Panc1 (cell line): ENCODE measurements around the gene JPH3. TPM values are rescaled to one million over a fixed set of nuclear protein-coding genes. Genes with fewer than 3 reads are reported as not detected.
A peak's percentile ranks its signal among the peaks of the same experiment; 100 is the strongest.

Experiments used
- ATAC-seq: fragments of 200-7000 bp; cut with Tn5 transposase; 2 replicates; pipeline ENCODE4 v1.9.1; 2020; ENCODE audit warnings: mild to moderate bottlenecking, moderate library complexity
- BruUV-seq: library from RNA; stranded (reverse); fragments of 400-500 nt; replicated peaks from 2 replicates; lab custom pipeline; 2021; lab: Mats Ljungman, UMichigan
- CTCF ChIA-PET: fragments of 300-600 bp; sonication (Branson Sonifier 250); formaldehyde crosslinking; loops from one replicate; lab custom pipeline; 2022; ENCODE audit warnings: antibody characterized with exemption; lab: Charles Lee
- POLR2A ChIA-PET: fragments of 300-600 bp; sonication (Branson Sonifier 250); formaldehyde crosslinking; loops from one replicate; lab custom pipeline; 2022; ENCODE audit warnings: antibody characterized with exemption; lab: Charles Lee
- DNase-seq: peaks from one replicate; pipeline ENCODE4 v3.0.0-alpha.2; 2010; ENCODE audit warnings: low read depth, low spot score
- H3K27ac ChIP-seq: 2 replicates; pipeline ENCODE4 v1.5.1; 2011; ENCODE audit warnings: mild to moderate bottlenecking, low read length, inconsistent platforms
- H3K27me3 ChIP-seq: fragments of 200-500 bp; sonication (Bioruptor generic); 2 replicates; pipeline ENCODE4 v1.6.0; 2014; ENCODE audit warnings: low read length, inconsistent platforms; ENCODE audit not compliant: control insufficient read depth, insufficient read depth
- H3K36me3 ChIP-seq: fragments of 200-500 bp; sonication (Bioruptor generic); 2 replicates; pipeline ENCODE4 v1.5.1; 2014; ENCODE audit warnings: inconsistent platforms, mild to moderate bottlenecking, low read length, moderate library complexity; ENCODE audit not compliant: control insufficient read depth, insufficient read depth
- H3K4me1 ChIP-seq: 2 replicates; pipeline ENCODE4 v1.5.1; 2011; ENCODE audit warnings: inconsistent platforms, mild to moderate bottlenecking, low read length, moderate library complexity; ENCODE audit not compliant: control insufficient read depth, insufficient read depth
- H3K4me3 ChIP-seq, 2 experiments: 2 replicates each; pipeline ENCODE4 v1.5.1; 2011 to 2012; ENCODE audit warnings: low read depth in 2 of 2, low read length in 2 of 2, mild to moderate bottlenecking in 2 of 2, inconsistent platforms in 1 of 2, moderate library complexity in 1 of 2
- H3K9me3 ChIP-seq: fragments of 200-500 bp; sonication (Bioruptor generic); 2 replicates; pipeline ENCODE4 v1.5.1; 2014; ENCODE audit warnings: low read depth, mild to moderate bottlenecking, inconsistent platforms, low read length, moderate library complexity; ENCODE audit not compliant: control insufficient read depth, insufficient read depth
- POLR2AphosphoS5 ChIP-seq: IDR thresholded peaks from 2 replicates; pipeline ENCODE4 v1.6.1; 2012; ENCODE audit warnings: mild to moderate bottlenecking, low read depth, low read length, moderate library complexity
- SIN3A ChIP-seq: IDR thresholded peaks from 2 replicates; pipeline ENCODE4 v1.6.1; 2012; ENCODE audit warnings: low read depth, mild to moderate bottlenecking, low read length, moderate library complexity, borderline replicate concordance; ENCODE audit not compliant: insufficient read depth
- in situ Hi-C: cut with HindIII; loops from 2 replicates; pipeline ENCODE4 v1.10.0; 2016; ENCODE audit warnings: low sequenced_read_pairs, low pct_unique_long_range_greater_than_20kb
- intact Hi-C: fragments of 100-400 bp; cut with micrococcal nuclease; formaldehyde crosslinking; loops from one replicate; pipeline ENCODE4 v1.10.0; 2022; ENCODE audit not compliant: unreplicated experiment
- total RNA-seq: library from RNA; stranded (reverse); gene quantifications from one replicate; pipeline ENCODE4 v1.2.1, GENCODE V29; 2021; ENCODE audit not compliant: unreplicated experiment
- TF ChIP-seq, protein P1 (sequence below): fragments of 450-650 bp; IDR thresholded peaks from 2 replicates; pipeline ENCODE4 v1.5.1; 2017; ENCODE audit warnings: mild to moderate bottlenecking
- TF ChIP-seq, protein P2 (sequence below), 2 experiments: IDR thresholded peaks; 2 replicates each; pipeline ENCODE4 v1.6.1; 2011 to 2012; ENCODE audit warnings: low read depth in 2 of 2, control low read depth in 1 of 2, low read length in 1 of 2, mild to moderate bottlenecking in 1 of 2, moderate library complexity in 1 of 2; ENCODE audit not compliant: insufficient read depth in 1 of 2

JPH3 gene
- total RNA-seq, 1 experiment from 2014 or later, result 1.2 TPM

DNA sequence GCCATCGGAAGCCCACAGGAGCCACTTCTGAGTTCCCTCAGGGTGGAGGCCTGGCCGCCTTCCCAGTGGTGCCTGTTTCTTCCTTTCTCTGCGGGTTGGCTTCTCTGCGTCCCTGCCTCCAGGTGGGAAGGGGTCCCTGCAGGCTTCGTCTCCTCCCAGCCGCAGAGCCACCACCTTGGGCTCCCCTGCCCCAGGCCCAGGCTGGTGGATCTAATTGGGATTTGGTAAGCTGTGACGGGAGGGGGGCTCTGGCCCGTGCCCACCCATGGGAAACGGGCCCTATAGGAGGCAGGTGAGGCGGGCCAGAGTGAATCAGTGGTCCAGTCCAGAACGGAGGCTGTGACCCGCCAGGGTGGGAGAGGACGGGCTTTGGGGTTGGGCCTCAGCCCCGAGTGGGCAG lies 32.1 kb downstream of the JPH3 start:
- BruUV-seq, result no TSS peak
- Histone ChIP-seq H3K36me3 (no peaks in the 10 kb centered on the region), H3K27me3 (0 out of 2 replicates have a peak, but pooled peaks cover 3% of the 10 kb centered on the region), H3K4me1 (peaks cover 4% of the 10 kb centered on the region), H3K27ac (no peak overlapping the region), H3K4me3 (no peak overlapping the region), H3K9me3 (no peaks in the 10 kb centered on the region)
- POLR2A ChIA-PET, result no interaction called here
- ATAC-seq, result no peak
- in situ Hi-C loops (no loop called here), intact Hi-C loops (loop anchor here (2.0 kb wide), 1 partner anchor 46 kb away; no protein-coding TSS in a partner anchor)
- TF ChIP-seq, protein P1, sequence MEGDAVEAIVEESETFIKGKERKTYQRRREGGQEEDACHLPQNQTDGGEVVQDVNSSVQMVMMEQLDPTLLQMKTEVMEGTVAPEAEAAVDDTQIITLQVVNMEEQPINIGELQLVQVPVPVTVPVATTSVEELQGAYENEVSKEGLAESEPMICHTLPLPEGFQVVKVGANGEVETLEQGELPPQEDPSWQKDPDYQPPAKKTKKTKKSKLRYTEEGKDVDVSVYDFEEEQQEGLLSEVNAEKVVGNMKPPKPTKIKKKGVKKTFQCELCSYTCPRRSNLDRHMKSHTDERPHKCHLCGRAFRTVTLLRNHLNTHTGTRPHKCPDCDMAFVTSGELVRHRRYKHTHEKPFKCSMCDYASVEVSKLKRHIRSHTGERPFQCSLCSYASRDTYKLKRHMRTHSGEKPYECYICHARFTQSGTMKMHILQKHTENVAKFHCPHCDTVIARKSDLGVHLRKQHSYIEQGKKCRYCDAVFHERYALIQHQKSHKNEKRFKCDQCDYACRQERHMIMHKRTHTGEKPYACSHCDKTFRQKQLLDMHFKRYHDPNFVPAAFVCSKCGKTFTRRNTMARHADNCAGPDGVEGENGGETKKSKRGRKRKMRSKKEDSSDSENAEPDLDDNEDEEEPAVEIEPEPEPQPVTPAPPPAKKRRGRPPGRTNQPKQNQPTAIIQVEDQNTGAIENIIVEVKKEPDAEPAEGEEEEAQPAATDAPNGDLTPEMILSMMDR, result no peak
- TF ChIP-seq POLR2AphosphoS5, result no peak
- DNase-seq, result no peak
- CTCF ChIA-PET, result interaction anchor here (0.6 to 1.8 kb wide), 2 partner anchors 12 to 63 kb away, joined by 4 to 5 read pairs; no protein-coding TSS in a partner anchor

DNA sequence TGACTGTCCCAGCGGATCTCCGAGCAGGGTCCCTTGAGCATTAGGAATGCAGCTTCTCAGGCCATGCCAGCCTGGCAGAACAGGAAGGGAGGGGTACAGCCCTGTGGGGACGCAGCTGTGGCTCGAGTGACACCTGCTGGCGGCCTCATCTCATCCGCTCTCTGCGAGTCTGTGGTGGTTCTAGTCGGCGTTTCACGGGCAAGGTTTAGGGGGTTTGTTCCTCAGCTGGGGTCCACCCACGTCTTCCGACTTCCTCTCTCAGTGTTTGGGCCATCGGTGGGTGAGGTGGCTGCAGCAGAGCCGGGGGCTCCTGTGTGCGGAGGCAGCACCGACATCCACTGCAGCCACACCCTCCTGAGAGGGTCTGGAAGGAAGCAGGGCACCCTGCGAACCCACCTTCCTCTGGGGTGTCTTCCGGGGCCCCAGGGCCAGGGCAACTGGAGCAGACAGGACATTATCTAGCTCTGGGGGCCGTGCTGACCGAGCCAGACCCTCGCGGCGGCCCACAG lies 33.3 kb downstream of the JPH3 start:
- ATAC-seq (peak; percentile 90), DNase-seq (peak; percentile 20)
- no TSS peak for BruUV-seq
- Histone ChIP-seq H3K27ac (0 out of 2 replicates have a peak overlapping the region, but pooled peaks have one; percentile 17), H3K4me1 (peaks cover 4% of the 10 kb centered on the region), H3K9me3 (no peaks in the 10 kb centered on the region), H3K36me3 (no peaks in the 10 kb centered on the region), H3K4me3 (peak overlapping the region; percentile 34 to 55), H3K27me3 (0 out of 2 replicates have a peak, but pooled peaks cover 3% of the 10 kb centered on the region)
- in situ Hi-C loops (no loop called here), intact Hi-C loops (loop anchor here (2.0 kb wide), 1 partner anchor 47 kb away; no protein-coding TSS in a partner anchor)
- TF ChIP-seq, protein P2, sequence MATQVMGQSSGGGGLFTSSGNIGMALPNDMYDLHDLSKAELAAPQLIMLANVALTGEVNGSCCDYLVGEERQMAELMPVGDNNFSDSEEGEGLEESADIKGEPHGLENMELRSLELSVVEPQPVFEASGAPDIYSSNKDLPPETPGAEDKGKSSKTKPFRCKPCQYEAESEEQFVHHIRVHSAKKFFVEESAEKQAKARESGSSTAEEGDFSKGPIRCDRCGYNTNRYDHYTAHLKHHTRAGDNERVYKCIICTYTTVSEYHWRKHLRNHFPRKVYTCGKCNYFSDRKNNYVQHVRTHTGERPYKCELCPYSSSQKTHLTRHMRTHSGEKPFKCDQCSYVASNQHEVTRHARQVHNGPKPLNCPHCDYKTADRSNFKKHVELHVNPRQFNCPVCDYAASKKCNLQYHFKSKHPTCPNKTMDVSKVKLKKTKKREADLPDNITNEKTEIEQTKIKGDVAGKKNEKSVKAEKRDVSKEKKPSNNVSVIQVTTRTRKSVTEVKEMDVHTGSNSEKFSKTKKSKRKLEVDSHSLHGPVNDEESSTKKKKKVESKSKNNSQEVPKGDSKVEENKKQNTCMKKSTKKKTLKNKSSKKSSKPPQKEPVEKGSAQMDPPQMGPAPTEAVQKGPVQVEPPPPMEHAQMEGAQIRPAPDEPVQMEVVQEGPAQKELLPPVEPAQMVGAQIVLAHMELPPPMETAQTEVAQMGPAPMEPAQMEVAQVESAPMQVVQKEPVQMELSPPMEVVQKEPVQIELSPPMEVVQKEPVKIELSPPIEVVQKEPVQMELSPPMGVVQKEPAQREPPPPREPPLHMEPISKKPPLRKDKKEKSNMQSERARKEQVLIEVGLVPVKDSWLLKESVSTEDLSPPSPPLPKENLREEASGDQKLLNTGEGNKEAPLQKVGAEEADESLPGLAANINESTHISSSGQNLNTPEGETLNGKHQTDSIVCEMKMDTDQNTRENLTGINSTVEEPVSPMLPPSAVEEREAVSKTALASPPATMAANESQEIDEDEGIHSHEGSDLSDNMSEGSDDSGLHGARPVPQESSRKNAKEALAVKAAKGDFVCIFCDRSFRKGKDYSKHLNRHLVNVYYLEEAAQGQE (IDR thresholded peaks at IDR 0.05; ENCODE audit: insufficient read depth in 1 of 2, low read depth in 2 of 2, low read length in 1 of 2), result no peak
- no peak for TF ChIP-seq SIN3A
- TF ChIP-seq, protein P1, result peak; percentile 87
- ChIA-PET CTCF (interaction anchor here (0.6 to 2.7 kb wide), 11 partner anchors 11 to 242 kb away, joined by 3 to 30 read pairs (median 4); no protein-coding TSS in a partner anchor), POLR2A (no interaction called here)
